ENCODE data around the gene ZFR. TPM values are rescaled to one million over a fixed set of nuclear protein-coding genes. Genes with fewer than 3 reads are reported as not detected.

Gene ZFR
- total and polyA plus RNA-seq, 2 donors: 54.7 to 62.2 TPM

DNA sequence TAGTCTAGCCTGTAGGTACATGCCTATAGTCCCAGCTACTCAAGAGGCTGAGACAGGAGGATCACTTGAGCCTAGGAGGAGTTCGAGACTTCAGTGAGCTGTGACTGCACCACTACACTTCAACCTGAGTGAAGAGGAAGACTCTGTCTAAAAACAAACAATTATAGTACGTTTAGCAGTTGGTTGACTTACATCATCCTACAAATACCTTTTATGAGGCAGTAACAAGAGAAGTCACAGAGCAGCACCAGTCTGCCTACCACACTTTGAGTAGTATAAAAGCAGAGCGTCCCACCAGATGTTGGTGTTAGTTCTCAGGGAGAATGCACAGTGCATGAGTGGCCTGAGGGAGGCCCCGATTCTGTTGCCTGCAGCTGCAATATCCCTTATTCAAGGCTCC is 16.1 kb downstream of the ZFR start:
- Histone ChIP-seq H3K4me1 (ENCODE audit: control insufficient read depth in 2 of 2, insufficient read depth in 2 of 2, low read length in 2 of 2) (no peaks in the 10 kb centered on the region), H3K36me3 (ENCODE audit: control insufficient read depth in 2 of 2, insufficient read depth in 2 of 2, low read length in 1 of 2) (peaks cover 7 to 19% of the 10 kb centered on the region in 2 donors), H3K27me3 (ENCODE audit: control insufficient read depth in 2 of 2, insufficient read depth in 1 of 2, low read length in 1 of 2) (no peaks in the 10 kb centered on the region), H3K27ac (ENCODE audit: low read depth in 1 of 2, low read length in 1 of 2) (no peak overlapping the region), H3K4me3 (ENCODE audit: low read length in 2 of 2) (no peak overlapping the region), H3K9me3 (ENCODE audit: control insufficient read depth in 2 of 2, insufficient read depth in 1 of 2, low read length in 1 of 2) (peaks cover 0 to 9% of the 10 kb centered on the region in 2 donors)
- no peak for DNase-seq (ENCODE audit: low read depth in 6 of 9, low spot score in 9 of 9)
- 97% methylated on average over 4 of the region's 4 CpGs for WGBS

DNA sequence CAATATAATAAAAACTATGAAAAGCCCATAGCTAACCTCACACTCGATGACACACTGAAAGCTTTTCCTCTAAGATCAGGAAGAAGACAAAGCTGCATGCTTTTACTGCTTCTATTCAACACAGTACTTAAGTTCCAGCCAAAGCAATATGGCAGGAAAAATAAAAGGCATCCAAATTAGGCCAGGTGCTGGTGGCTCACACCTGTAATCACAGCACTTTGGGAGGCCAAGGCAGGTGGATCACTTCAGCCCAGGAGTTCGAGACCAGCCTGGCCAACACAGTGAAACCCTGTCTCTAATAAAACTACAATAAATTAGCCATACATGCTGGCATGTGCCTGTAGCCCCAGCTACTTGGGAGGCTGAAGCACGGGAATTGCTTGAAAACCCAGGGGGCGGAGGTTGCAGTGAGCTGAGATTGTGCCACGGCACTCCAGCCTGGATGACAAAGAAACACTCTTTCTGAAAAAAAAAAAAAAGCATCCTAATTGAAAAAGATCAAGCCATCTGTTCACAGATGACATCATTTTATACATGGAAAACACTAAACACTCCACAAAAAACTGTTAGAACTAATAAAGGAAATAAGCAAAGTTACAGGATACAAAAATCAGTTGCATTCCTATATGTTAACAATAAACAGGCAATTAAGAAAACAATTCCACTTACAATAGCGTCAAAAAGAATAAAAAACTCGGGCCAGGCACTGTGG is 17.9 kb downstream of the ZFR start:
- DNase-seq (ENCODE audit: low read depth in 6 of 9, low spot score in 9 of 9): no peak
- Histone ChIP-seq H3K36me3 (ENCODE audit: control insufficient read depth in 2 of 2, insufficient read depth in 2 of 2, low read length in 1 of 2) (peaks cover 7 to 24% of the 10 kb centered on the region in 2 donors), H3K27ac (ENCODE audit: low read depth in 1 of 2, low read length in 1 of 2) (no peak overlapping the region), H3K4me3 (ENCODE audit: low read length in 2 of 2) (no peak overlapping the region), H3K27me3 (ENCODE audit: control insufficient read depth in 2 of 2, insufficient read depth in 1 of 2, low read length in 1 of 2) (no peaks in the 10 kb centered on the region), H3K4me1 (ENCODE audit: control insufficient read depth in 2 of 2, insufficient read depth in 2 of 2, low read length in 2 of 2) (no peaks in the 10 kb centered on the region), H3K9me3 (ENCODE audit: control insufficient read depth in 2 of 2, insufficient read depth in 1 of 2, low read length in 1 of 2) (peaks cover 0 to 9% of the 10 kb centered on the region in 2 donors)
- WGBS: 97% methylated on average over 7 of the region's 7 CpGs

DNA sequence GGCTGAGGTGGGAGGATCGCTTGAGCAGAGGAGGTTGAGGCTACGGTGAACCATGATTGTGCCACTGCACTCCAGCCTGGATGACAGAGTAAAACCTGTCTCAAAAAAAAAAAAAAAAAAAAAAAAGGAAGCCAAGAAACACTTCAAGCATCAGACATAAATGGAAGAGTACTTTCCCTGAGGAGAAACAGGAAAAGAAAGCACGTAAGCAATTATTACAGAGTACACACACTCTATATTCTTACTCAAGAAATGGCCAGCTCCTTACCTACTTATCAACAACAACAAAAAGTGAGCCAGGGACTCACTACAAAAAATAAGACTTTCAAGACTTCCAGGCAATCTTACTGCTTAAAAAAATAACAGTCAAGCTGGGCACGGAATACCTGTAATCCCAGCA is 21.8 kb downstream of the ZFR start:
- WGBS: 98% methylated on average over 4 of the region's 4 CpGs
- Histone ChIP-seq H3K4me1 (ENCODE audit: control insufficient read depth in 2 of 2, insufficient read depth in 2 of 2, low read length in 2 of 2) (no peaks in the 10 kb centered on the region), H3K9me3 (ENCODE audit: control insufficient read depth in 2 of 2, insufficient read depth in 1 of 2, low read length in 1 of 2) (peaks cover 0 to 9% of the 10 kb centered on the region in 2 donors), H3K27ac (ENCODE audit: low read depth in 1 of 2, low read length in 1 of 2) (no peak overlapping the region), H3K27me3 (ENCODE audit: control insufficient read depth in 2 of 2, insufficient read depth in 1 of 2, low read length in 1 of 2) (no peaks in the 10 kb centered on the region), H3K4me3 (ENCODE audit: low read length in 2 of 2) (no peak overlapping the region), H3K36me3 (ENCODE audit: control insufficient read depth in 2 of 2, insufficient read depth in 2 of 2, low read length in 1 of 2) (peaks cover 11 to 20% of the 10 kb centered on the region in 2 donors)
- no peak for DNase-seq (ENCODE audit: low read depth in 6 of 9, low spot score in 9 of 9)

DNA sequence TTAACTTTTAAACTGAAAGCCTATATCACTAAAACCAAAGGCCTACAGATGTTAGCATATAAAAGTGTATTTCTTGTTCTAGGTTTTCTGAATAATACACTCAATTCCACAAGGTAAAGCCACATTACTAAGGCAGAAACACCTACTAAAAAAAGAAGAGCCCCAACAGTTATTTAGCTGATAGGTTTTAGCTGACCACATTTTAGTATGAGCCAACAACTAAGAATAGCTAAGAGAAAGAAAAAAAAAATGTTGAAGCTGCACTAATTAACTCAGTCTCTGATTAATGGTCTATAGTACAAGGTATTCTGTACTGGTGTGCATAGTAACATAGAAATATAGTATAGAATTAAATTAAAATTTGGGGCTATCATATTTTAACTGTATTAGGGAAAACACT is 23.5 kb downstream of the ZFR start:
- Histone ChIP-seq H3K4me1 (ENCODE audit: control insufficient read depth in 2 of 2, insufficient read depth in 2 of 2, low read length in 2 of 2) (no peaks in the 10 kb centered on the region), H3K9me3 (ENCODE audit: control insufficient read depth in 2 of 2, insufficient read depth in 1 of 2, low read length in 1 of 2) (no peaks in the 10 kb centered on the region), H3K27me3 (ENCODE audit: control insufficient read depth in 2 of 2, insufficient read depth in 1 of 2, low read length in 1 of 2) (no peaks in the 10 kb centered on the region), H3K36me3 (ENCODE audit: control insufficient read depth in 2 of 2, insufficient read depth in 2 of 2, low read length in 1 of 2) (peaks cover 14 to 20% of the 10 kb centered on the region in 2 donors), H3K27ac (ENCODE audit: low read depth in 1 of 2, low read length in 1 of 2) (no peak overlapping the region), H3K4me3 (ENCODE audit: low read length in 2 of 2) (no peak overlapping the region)
- DNase-seq (ENCODE audit: low read depth in 6 of 9, low spot score in 9 of 9): no peak

DNA sequence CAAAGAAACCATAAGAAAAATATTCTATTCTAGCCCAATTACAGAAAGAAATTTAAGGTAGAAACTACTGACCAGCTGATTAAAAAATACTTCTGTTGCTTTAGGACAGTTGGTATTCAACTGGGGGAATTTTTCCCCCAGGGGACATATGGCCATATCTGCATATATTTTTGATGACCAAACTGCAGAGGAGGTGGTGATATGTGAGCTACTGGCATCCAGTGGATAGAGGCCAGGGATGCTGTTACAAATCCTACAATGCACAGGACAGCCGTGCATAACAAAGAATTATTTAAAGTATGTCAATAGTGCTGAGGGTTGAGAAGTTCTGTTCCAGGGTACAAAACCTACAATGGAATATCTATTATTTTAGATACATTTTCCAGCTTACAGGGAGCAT is 24.0 kb downstream of the ZFR start:
- no peak overlapping the region for H3K27ac ChIP-seq (ENCODE audit: low read depth in 1 of 2, low read length in 1 of 2)
- 91% methylated on average over 1 of the region's 1 CpG for WGBS
- DNase-seq (ENCODE audit: low read depth in 6 of 9, low spot score in 9 of 9): no peak
- no peaks in the 10 kb centered on the region for H3K9me3 ChIP-seq (ENCODE audit: control insufficient read depth in 2 of 2, insufficient read depth in 1 of 2, low read length in 1 of 2)
- peaks cover 14 to 20% of the 10 kb centered on the region in 2 donors for H3K36me3 ChIP-seq (ENCODE audit: control insufficient read depth in 2 of 2, insufficient read depth in 2 of 2, low read length in 1 of 2)
- H3K4me1 ChIP-seq (ENCODE audit: control insufficient read depth in 2 of 2, insufficient read depth in 2 of 2, low read length in 2 of 2): no peaks in the 10 kb centered on the region
- H3K4me3 ChIP-seq (ENCODE audit: low read length in 2 of 2): no peak overlapping the region
- H3K27me3 ChIP-seq (ENCODE audit: control insufficient read depth in 2 of 2, insufficient read depth in 1 of 2, low read length in 1 of 2): no peaks in the 10 kb centered on the region

DNA sequence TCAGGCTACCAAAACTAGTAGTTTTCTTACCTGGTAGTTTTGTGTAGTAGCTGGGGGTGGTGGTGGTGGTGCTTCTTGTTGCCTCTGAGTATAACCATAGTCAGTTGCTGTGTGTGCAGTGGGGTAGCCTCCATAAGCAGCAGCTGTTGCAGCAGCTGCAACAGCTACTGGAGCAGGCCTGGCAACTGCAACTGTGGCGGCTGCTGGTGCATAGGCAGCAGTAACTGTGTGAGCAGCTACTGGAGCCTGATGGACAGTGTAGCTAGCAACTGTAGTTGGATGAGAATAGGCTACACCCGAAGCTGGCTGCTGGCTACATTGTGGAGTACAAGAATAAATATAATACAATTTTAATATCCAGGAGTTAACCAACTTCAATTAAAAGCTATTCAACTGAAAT is 24.7 kb downstream of the ZFR start:
- Histone ChIP-seq H3K27me3 (ENCODE audit: control insufficient read depth in 2 of 2, insufficient read depth in 1 of 2, low read length in 1 of 2) (no peaks in the 10 kb centered on the region), H3K4me1 (ENCODE audit: control insufficient read depth in 2 of 2, insufficient read depth in 2 of 2, low read length in 2 of 2) (no peaks in the 10 kb centered on the region), H3K9me3 (ENCODE audit: control insufficient read depth in 2 of 2, insufficient read depth in 1 of 2, low read length in 1 of 2) (no peaks in the 10 kb centered on the region), H3K27ac (ENCODE audit: low read depth in 1 of 2, low read length in 1 of 2) (no peak overlapping the region), H3K36me3 (ENCODE audit: control insufficient read depth in 2 of 2, insufficient read depth in 2 of 2, low read length in 1 of 2) (peaks cover 17 to 25% of the 10 kb centered on the region in 2 donors), H3K4me3 (ENCODE audit: low read length in 2 of 2) (no peak overlapping the region)
- no peak for DNase-seq (ENCODE audit: low read depth in 6 of 9, low spot score in 9 of 9)
- 93% methylated on average over 2 of the region's 2 CpGs for WGBS

DNA sequence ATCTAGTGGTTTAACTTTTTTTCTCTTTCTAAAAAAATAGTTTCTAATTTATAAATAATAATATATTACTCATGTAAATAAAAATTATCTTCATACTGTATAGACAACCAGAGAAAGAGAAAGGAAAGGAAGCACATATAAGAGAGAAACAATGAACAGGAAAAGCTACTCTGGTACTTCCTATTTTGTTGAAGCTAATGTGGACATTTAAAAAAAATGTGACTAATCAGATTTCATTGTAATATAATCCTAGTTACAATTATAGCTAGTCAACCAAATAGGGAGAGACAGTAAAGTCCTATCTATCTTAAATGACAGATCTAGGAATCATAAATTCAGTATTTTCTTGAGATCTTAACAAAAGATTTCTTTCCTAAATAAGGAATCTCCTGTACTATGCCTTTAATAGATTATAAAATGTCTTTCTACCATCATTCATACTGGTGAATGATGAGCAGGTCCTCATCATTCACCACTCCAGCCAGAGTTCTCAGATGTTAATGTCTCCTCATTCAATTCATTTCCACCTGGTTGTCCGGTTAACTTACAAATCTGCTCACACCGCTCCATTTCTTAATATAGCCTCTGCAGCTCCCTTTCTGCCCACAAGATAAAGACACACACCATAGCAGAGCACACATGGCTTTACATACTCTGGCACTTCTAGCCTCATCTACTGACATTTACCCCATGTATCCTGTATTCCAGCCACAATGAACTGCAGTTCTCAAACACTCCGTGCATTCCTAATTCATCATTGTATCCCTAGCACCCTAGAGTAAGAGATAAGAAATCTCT is 30.9 kb downstream of the ZFR start:
- 99% methylated on average over 3 of the region's 3 CpGs for WGBS
- DNase-seq (ENCODE audit: low read depth in 6 of 9, low spot score in 9 of 9): no peak
- Histone ChIP-seq H3K9me3 (ENCODE audit: control insufficient read depth in 2 of 2, insufficient read depth in 1 of 2, low read length in 1 of 2) (no peaks in the 10 kb centered on the region), H3K4me3 (ENCODE audit: low read length in 2 of 2) (no peak overlapping the region), H3K4me1 (ENCODE audit: control insufficient read depth in 2 of 2, insufficient read depth in 2 of 2, low read length in 2 of 2) (no peaks in the 10 kb centered on the region), H3K27me3 (ENCODE audit: control insufficient read depth in 2 of 2, insufficient read depth in 1 of 2, low read length in 1 of 2) (no peaks in the 10 kb centered on the region), H3K27ac (ENCODE audit: low read depth in 1 of 2, low read length in 1 of 2) (no peak overlapping the region), H3K36me3 (ENCODE audit: control insufficient read depth in 2 of 2, insufficient read depth in 2 of 2, low read length in 1 of 2) (peaks cover 31 to 54% of the 10 kb centered on the region in 2 donors)

DNA sequence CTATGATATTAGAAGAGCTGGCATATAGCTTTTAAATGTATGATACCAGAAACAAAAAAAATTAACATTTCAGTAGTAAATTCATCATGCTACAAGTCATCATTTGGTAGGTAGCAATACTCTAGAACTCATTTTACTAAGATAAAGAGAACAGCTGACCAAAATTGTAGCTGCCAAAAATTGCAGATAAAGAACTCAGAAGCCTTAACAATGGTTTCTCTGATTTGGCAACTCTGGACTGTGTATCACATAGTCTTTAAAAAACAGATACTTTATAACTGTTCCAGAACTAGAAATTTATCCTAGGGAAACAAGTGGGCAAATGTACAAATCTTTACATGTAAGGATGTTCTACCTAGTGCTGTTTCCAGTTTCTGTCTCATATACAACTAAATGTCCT is 33.9 kb downstream of the ZFR start:
- Histone ChIP-seq H3K36me3 (ENCODE audit: control insufficient read depth in 2 of 2, insufficient read depth in 2 of 2, low read length in 1 of 2) (peaks cover 28 to 63% of the 10 kb centered on the region in 2 donors), H3K27me3 (ENCODE audit: control insufficient read depth in 2 of 2, insufficient read depth in 1 of 2, low read length in 1 of 2) (no peaks in the 10 kb centered on the region), H3K4me1 (ENCODE audit: control insufficient read depth in 2 of 2, insufficient read depth in 2 of 2, low read length in 2 of 2) (no peaks in the 10 kb centered on the region), H3K4me3 (ENCODE audit: low read length in 2 of 2) (no peak overlapping the region), H3K9me3 (ENCODE audit: control insufficient read depth in 2 of 2, insufficient read depth in 1 of 2, low read length in 1 of 2) (no peaks in the 10 kb centered on the region), H3K27ac (ENCODE audit: low read depth in 1 of 2, low read length in 1 of 2) (no peak overlapping the region)
- DNase-seq (ENCODE audit: low read depth in 6 of 9, low spot score in 9 of 9): no peak

DNA sequence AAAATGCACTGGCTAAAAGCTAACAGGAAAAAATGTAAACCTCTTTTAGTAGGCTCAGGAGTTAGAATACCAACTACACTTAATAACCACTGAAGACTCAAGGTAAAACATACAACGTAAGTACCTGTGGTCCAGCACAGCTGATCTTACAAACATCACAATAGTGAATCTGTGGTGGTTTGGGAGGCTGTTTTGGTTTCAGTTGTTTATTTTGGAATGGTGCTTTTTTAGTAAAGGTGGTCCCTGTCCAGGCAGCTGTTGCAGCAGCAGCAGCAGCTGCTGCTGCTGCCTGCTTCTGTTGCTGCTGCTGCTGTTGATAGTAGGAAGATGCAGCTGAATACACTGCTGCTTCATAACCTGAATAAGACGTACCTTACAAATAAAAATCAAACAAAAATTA is 37.9 kb downstream of the ZFR start:
- no peak for DNase-seq (ENCODE audit: low read depth in 6 of 9, low spot score in 9 of 9)
- H3K4me3 ChIP-seq (ENCODE audit: low read length in 2 of 2): no peak overlapping the region
- peaks cover 48 to 70% of the 10 kb centered on the region in 2 donors for H3K36me3 ChIP-seq (ENCODE audit: control insufficient read depth in 2 of 2, insufficient read depth in 2 of 2, low read length in 1 of 2)
- 100% methylated on average over 2 of the region's 2 CpGs for WGBS
- no peaks in the 10 kb centered on the region for H3K9me3 ChIP-seq (ENCODE audit: control insufficient read depth in 2 of 2, insufficient read depth in 1 of 2, low read length in 1 of 2)
- no peaks in the 10 kb centered on the region for H3K27me3 ChIP-seq (ENCODE audit: control insufficient read depth in 2 of 2, insufficient read depth in 1 of 2, low read length in 1 of 2)
- H3K27ac ChIP-seq (ENCODE audit: low read depth in 1 of 2, low read length in 1 of 2): no peak overlapping the region
- no peaks in the 10 kb centered on the region for H3K4me1 ChIP-seq (ENCODE audit: control insufficient read depth in 2 of 2, insufficient read depth in 2 of 2, low read length in 2 of 2)

All from thymus (tissue), 11 donors.